HG02973 (cell line): ENCODE measurements around the gene FGD5.

Experiments used
- ATAC-seq: cut with Tn5 transposase; IDR thresholded peaks from one replicate; pipeline ENCODE4 v1.9.1; 2021; ENCODE audit warnings: moderate library complexity; ENCODE audit not compliant: unreplicated experiment

Gene FGD5

DNA sequence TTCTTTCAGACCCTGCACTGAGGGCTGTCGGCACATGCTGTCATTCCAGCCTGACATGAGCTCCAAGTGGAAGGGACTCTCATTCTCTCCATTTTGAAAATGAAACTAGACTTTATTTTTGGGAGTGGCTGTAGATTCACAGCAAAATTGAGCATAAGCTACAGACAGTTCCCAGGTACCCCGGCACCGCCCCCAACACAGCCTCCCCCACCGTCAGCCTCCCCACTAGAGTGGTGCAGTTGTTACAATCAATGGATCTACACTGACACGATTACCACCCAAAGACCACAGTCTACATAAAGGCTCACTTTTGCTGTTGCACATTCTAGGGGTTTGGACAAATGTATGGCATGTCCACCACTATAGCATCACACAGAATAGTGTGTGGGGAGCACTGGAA lies 29.5 kb upstream of the FGD5 start:
- no peak for ATAC-seq

GRCh38 chr3:14789640-14790285 lies 29.0 kb upstream of the FGD5 start:
- no peak for ATAC-seq

DNA sequence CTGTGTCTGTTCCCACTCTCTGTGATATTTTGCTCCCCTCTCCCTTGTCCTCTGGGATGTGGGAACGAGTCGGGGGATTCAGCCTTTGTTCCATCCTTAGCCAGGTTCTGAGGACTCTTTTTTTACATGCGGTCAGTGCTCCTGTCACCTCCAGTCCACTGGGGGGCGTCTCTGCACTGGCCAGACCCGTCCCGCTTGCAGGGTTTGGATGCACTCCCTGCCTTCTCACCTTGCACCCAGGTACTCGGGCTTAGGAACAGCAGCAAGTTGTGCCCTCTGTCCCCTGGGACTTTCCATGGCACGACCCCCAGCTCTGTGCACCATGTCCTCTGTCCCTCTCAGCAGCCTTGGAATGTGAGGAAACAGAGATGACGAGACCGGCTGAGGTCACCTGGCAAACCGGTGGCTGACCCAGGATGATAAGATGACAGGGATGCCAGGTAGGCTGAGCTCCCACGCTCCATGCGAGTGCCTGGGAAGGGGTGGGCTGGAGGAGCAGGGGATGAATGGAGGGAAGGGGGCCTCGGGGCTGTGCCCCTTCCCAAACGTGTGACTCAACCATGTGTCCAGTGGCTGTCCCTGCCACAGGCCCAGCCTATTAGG lies 27.3 kb upstream of the FGD5 start:
- no peak for ATAC-seq

GRCh38 chr3:14792691-14793121 lies 26.1 kb upstream of the FGD5 start:
- no peak for ATAC-seq

- no peak for ATAC-seq
Measured at GRCh38 chr3:14793126-14793857, 25.5 kb upstream of the FGD5 start.

DNA sequence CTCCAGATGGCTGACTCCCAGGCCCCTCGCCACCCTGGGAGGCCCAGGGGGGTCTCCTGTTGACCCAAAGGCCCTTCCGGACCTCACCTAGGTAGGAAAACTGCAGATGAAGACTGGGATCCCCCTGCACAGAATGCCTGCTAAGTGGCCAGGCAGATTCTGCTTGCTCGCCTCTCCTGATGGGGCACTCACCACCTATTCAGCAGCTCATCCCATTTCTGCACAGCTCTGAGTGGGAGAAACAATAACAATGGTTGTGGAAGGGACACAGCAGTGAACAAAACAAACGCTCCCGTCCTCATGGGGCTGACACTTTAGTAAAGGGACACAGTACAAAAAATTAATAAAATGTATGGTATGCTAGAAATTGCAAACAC lies 24.9 kb upstream of the FGD5 start:
- no peak for ATAC-seq

DNA sequence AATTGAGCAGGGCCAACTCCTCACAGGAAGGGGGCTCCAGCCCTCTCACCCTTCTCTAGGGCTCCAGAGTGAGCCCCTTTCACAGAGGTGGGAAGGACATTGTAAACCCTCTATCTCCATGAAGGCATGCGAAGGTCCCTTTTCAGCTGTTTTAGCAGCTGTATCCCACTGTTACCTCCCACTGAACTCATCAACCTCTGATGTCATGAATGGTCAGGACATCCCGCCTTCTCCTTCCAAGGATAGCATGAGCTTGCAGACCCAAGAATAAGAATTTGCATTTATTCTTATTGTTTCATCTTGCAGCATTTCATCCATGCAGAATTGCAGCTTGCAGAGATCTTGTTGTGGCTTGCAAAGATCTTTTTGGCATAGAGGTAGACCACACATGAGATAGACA lies 24.3 kb upstream of the FGD5 start:
- ATAC-seq, result no peak

DNA sequence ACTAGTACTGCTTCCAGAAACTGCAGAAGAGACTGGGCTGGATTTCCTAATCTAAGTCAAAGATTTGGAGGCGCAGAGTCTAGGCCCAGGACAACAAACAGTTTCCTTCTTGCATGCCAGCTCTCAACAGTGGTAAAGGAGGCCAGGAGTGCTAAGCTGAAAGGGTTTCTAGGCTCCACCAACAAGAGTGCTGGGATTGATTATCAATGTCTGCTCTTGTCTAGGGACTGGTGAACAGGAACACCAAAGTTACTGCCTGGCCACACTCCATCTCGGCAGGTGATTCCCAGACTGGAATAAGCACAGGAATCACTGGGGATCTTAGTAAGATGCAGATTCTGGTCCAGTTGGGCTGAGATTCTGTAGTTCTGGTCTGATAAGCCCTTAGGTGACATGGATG lies 22.8 kb upstream of the FGD5 start:
- ATAC-seq, result no peak

DNA sequence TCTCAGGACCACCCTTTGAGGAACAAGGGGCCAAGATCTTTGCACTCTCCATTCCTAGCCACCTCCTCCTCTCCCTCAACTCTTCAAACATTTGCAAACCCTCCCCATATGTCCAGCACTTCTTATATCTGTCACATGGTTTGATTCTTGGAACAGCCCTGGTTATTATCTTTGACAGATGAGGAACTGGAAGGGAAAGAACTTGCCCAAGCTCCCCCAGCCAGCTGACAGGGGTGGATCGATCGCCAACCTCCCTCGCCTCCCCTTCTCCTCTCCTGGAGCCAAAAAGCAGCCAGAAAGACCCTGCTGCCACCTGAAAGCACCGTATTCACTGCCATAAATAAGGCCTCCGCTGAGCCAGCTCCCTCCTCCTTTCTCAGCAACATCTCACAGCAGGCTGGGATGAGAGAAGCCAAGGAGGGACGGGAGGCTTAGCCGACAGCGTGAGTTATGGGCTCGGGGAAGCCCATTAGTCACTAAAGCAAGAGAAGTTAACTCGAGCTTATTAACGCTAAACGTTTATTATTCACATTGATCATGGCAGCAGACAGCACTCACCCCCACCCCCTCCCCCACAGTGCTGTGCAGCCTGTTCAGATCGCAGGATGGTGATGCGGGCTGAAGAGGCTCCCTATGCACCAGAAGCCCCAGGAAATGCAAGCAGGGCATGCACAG lies 22.2 kb upstream of the FGD5 start:
- ATAC-seq, result no peak

DNA sequence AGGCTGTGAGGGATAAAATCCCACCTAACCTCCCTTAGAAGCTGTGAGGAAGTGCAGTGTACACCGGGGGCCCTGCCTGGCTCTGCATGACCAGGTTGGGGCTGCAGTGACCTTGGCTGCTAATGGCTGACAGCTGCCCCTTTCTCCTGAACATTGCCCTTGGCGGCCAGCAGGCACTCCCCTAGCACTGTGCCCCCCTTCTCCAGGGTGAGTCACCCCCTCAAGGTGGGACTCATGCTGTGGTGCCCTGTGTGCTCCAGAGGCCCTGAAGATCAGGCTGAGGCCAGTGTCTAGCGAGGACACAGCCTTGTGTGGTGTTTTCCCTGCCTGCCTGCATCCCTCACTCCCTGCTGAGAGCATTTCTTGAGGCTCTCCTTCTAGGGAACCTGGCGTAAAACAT lies 21.0 kb upstream of the FGD5 start:
- ATAC-seq, result no peak

GRCh38 chr3:14798231-14798630 lies 20.5 kb upstream of the FGD5 start:
- no peak for ATAC-seq

- no peak for ATAC-seq
Measured at GRCh38 chr3:14799146-14799545, 19.6 kb upstream of the FGD5 start.

GRCh38 chr3:14801031-14801430 lies 17.7 kb upstream of the FGD5 start:
- no peak for ATAC-seq

DNA sequence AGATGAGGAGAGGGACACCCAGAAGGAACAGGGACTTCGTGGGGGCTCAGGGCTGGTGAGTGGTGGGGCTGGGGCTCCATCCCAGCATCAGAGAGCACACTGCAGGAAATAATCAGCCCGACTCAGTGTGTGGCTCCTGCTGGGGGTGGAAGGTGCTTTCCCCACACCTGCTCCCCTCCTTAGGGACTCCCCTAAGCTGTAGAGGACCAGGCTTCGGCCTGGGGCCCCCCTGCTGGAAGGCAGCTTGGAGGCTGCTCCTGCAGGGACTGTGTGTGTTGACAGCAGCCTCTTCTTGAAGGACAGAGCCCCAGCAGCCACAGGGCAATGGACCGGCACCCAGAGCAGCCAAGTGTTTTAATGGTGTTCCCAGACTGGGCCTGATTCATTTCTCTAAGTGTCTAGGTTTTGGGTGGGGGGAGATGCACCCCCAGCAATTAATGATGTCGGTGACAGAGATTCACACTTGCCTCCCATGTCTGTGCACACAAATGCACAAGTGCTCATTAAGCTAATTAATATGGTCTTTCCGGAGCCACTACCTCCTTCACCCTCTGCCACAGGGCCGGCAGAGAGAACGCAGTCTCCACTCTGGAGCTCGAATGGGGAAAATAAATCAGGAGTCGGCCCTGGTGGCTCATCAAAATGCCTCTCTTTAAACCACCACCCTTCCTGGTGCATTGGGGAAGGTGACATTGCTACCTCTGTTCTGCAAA lies 16.9 kb upstream of the FGD5 start:
- ATAC-seq, result no peak

DNA sequence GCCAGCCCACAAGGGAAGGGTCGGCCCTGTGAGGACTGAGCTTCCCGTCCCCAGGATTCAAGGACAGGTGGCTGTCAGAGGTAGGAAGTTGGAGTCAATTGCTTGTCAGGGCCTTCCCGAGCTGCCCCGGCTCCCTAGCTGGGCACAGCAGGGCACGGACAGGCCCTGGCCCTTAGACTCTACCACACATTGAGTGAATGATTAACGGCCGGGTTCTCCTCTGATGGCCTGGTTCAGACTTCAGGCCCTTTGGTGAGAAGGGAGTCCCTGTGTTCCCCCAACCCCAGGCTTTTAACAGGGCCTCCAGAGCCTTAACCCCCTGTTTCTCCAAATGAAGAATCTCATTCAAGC lies 16.4 kb upstream of the FGD5 start:
- ATAC-seq, result no peak

DNA sequence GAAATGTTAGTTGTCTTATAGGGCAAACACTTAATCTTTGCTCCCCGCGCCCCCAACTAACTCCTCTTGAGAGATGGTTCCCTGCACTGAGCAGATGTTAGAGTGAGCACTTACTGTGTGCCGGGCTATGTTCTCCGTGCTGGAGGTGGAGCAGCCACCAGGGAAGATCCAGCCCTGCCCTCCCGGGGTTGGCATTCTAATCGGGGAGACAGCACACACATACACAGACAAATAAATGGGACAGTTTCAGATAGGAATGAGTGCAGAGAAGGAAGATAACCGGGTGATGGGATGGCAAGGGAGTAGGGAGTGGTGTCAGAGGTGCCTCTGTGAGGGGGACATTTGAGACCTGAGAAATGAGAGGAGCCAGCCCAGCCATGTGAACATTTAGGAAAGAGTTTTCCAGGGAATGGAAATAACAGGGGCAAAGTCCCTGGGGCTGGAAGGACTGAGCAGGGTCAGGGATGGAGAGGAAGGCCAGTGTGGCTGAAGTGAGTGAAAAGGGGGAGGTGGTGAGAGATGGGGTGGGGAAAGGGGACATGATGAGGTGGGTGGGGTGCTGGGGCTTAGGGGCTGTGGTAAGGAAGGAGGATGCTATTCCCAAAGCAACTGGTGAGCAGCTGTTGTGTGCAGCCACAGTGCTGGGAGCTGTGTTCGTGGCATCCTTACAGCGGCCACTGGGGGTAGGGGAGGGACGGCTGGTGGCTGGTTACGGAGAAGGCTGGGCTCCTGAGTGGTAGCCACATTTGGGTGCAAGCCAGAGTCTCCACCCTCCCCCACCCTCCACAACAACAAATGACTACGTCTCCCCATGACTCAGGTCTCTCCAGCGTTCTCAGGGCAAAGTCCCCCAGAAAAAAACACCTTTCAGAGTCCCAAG lies 15.4 kb upstream of the FGD5 start:
- ATAC-seq, result no peak

- no peak for ATAC-seq
Measured at GRCh38 chr3:14803981-14804834, 14.6 kb upstream of the FGD5 start.

DNA sequence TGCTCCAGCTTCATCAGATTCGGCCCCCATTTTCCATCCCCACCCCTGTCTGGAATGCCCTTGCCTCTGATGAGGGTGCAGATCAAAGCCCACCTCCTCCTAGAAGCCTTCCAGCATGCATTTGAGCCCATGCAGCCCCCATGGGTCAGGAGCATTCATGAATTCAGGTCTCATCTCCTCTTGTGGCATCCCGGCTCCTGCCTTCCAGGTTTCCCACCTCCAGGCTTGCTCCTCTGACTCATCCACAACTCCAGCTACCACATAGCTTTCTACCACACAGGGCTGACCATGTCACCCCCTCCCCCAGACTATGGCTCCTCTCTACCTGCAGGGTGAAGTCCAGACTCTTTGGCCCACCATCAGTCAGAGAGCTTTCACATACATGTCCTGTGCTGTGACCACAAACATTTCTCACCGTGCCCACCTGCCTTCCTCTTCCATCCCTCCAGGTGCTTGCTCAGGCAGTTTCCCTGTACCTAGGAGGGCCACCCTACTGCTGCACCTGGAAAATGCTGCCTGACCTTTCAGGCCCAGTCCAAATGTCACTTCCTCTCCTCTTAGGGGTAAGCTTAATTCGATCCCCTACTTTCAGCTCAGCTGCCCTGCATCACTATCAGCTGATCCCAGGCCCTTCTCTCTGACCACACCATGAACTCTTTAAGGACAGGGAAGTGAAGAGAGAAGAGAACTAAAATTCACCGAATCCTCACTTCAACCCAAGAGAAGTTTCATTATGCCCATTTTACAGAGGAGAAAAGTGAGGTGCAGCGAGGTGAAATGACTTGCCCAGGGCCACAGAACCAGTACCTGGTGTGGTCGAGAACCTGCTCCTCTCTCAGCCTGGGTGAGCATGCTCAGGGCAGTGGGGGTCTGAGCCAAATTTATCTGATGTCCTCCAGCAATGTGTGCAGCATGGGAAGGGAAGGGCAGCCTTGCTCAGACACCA lies 13.7 kb upstream of the FGD5 start:
- no peak for ATAC-seq
